GM23338 (cell line): Measurements from ENCODE around the gene MAP1LC3B. TPM values are rescaled to one million over a fixed set of nuclear protein-coding genes. Genes with fewer than 3 reads are reported as not detected.

Experiments
- ATAC-seq: fragments of 200-7000 bp; cut with Tn5 transposase; 3 replicates; pipeline ENCODE4 v1.9.1; 2020
- DNase-seq: peaks from one replicate; pipeline ENCODE4 v3.0.0-alpha.2; 2015; ENCODE audit warnings: low spot score
- H2AFZ ChIP-seq: fragments of 200-600 bp; sonication (generic); 2 replicates; pipeline ENCODE4 v1.8.0; 2016; ENCODE audit warnings: antibody characterized with exemption, mild to moderate bottlenecking, moderate library complexity
- H3F3A ChIP-seq: fragments of 200-600 bp; sonication (generic); replicated peaks from 2 replicates; pipeline ENCODE4 v1.8.0; 2017; ENCODE audit warnings: antibody characterized with exemption, mixed run types, low read depth
- H3K27ac ChIP-seq: fragments of 200-600 bp; sonication (generic); 2 replicates; pipeline ENCODE4 v1.6.1; 2016; ENCODE audit warnings: low read depth
- H3K27me3 ChIP-seq: fragments of 200-600 bp; sonication (generic); 2 replicates; pipeline ENCODE4 v1.8.0; 2016; ENCODE audit warnings: mild to moderate bottlenecking, mixed run types, moderate library complexity; ENCODE audit not compliant: insufficient read depth
- H3K36me3 ChIP-seq: fragments of 200-600 bp; sonication (generic); 2 replicates; pipeline ENCODE4 v1.8.0; 2016; ENCODE audit warnings: mild to moderate bottlenecking; ENCODE audit not compliant: insufficient read depth
- H3K4me1 ChIP-seq: fragments of 200-600 bp; sonication (generic); 2 replicates; pipeline ENCODE4 v1.8.0; 2016; ENCODE audit warnings: mild to moderate bottlenecking, moderate library complexity; ENCODE audit not compliant: insufficient read depth
- H3K4me2 ChIP-seq: fragments of 200-600 bp; sonication (generic); 2 replicates; pipeline ENCODE4 v1.7.1; 2017; ENCODE audit warnings: mixed run types
- H3K4me3 ChIP-seq: fragments of 200-600 bp; sonication (generic); 2 replicates; pipeline ENCODE4 v1.6.1; 2016; ENCODE audit warnings: mixed run types
- H3K79me2 ChIP-seq: fragments of 200-600 bp; sonication (generic); replicated peaks from 2 replicates; pipeline ENCODE4 v1.8.0; 2017; ENCODE audit warnings: mild to moderate bottlenecking; ENCODE audit not compliant: insufficient read depth
- H3K9me2 ChIP-seq: fragments of 200-600 bp; sonication (generic); 2 replicates; pipeline ENCODE4 v1.8.0; 2017; ENCODE audit not compliant: insufficient read depth
- H4K20me1 ChIP-seq: fragments of 200-600 bp; sonication (generic); replicated peaks from 2 replicates; pipeline ENCODE4 v1.8.0; 2017; ENCODE audit warnings: mild to moderate bottlenecking; ENCODE audit not compliant: insufficient read depth
- H3K27ac Mint-ChIP-seq: 2 replicates; pipeline ENCODE4 v1.8.0; 2020; ENCODE audit warnings: inconsistent platforms, mild to moderate bottlenecking, moderate library complexity, mixed read lengths
- H3K27me3 Mint-ChIP-seq: 3 replicates; pipeline ENCODE4 v1.8.0; 2022; ENCODE audit warnings: low read depth, mild to moderate bottlenecking, moderate library complexity, mixed read lengths, inconsistent platforms; ENCODE audit not compliant: insufficient read depth, poor library complexity
- H3K36me3 Mint-ChIP-seq: 3 replicates; pipeline ENCODE4 v1.8.0; 2021; ENCODE audit warnings: low read depth, mild to moderate bottlenecking, inconsistent platforms, moderate library complexity, mixed read lengths
- H3K4me1 Mint-ChIP-seq: 3 replicates; pipeline ENCODE4 v1.8.0; 2020; ENCODE audit warnings: mild to moderate bottlenecking, inconsistent platforms, mixed read lengths
- H3K4me3 Mint-ChIP-seq: 3 replicates; pipeline ENCODE4 v1.8.0; 2021; ENCODE audit warnings: moderate library complexity, mild to moderate bottlenecking, inconsistent platforms, mixed read lengths
- H3K9me3 Mint-ChIP-seq: 3 replicates; pipeline ENCODE4 v1.8.0; 2020; ENCODE audit warnings: moderate library complexity, mild to moderate bottlenecking, inconsistent platforms, mixed read lengths
- CREB1 ChIP-seq: fragments of 250-450 bp; sonication (Bioruptor Pico); IDR thresholded peaks from 2 replicates; pipeline ENCODE4 v1.5.0; 2020; ENCODE audit warnings: low read depth, mild to moderate bottlenecking, moderate library complexity
- CTCF ChIP-seq, 2 experiments: fragments of 200-600 bp in 1 of 2; sonication (generic) in 1 of 2; conservative IDR thresholded peaks; 2 replicates each; pipeline versions ENCODE4 v1.5.1 to v1.6.1; 2016 to 2017; ENCODE audit warnings: antibody characterized with exemption in 2 of 2, low read depth in 2 of 2, mild to moderate bottlenecking in 2 of 2, moderate library complexity in 1 of 2
- ETS1 ChIP-seq: IDR thresholded peaks from 2 replicates; pipeline ENCODE4 v1.6.1; 2016; ENCODE audit warnings: antibody characterized with exemption
- EZH2 ChIP-seq: fragments of 200-600 bp; sonication (generic); IDR thresholded peaks from one replicate; pipeline ENCODE4 v1.8.0; 2017; ENCODE audit warnings: antibody characterized with exemption, mild to moderate bottlenecking, low read depth; ENCODE audit not compliant: unreplicated experiment
- EZH2phosphoT487 ChIP-seq: fragments of 200-600 bp; sonication (generic); IDR thresholded peaks from one replicate; pipeline ENCODE4 v1.8.1; 2018; ENCODE audit warnings: antibody characterized with exemption; ENCODE audit not compliant: unreplicated experiment
- JUNB ChIP-seq: IDR thresholded peaks from one replicate; pipeline ENCODE4 v1.6.1; 2016; ENCODE audit warnings: antibody characterized with exemption; ENCODE audit not compliant: unreplicated experiment
- NANOG ChIP-seq: IDR thresholded peaks from 2 replicates; pipeline ENCODE4 v1.6.1; 2016; ENCODE audit warnings: antibody characterized with exemption, borderline replicate concordance
- REST ChIP-seq: IDR thresholded peaks from one replicate; pipeline ENCODE4 v1.6.1; 2018; ENCODE audit warnings: antibody characterized with exemption; ENCODE audit not compliant: unreplicated experiment
- STAT1 ChIP-seq: IDR thresholded peaks from one replicate; pipeline ENCODE4 v1.6.1; 2016; ENCODE audit warnings: antibody characterized with exemption; ENCODE audit not compliant: unreplicated experiment
- ZNF114 ChIP-seq: fragments of 250-450 bp; sonication (Bioruptor Pico); IDR thresholded peaks from 2 replicates; pipeline ENCODE4 v1.5.0; 2020; ENCODE audit warnings: mild to moderate bottlenecking, moderate library complexity
- polyA plus RNA-seq: library from polyadenylated mRNA; unstranded; fragments of >200 nt; fragmentation: Nextera tagmentation; extraction: Ambion mirVana; gene quantifications from 2 replicates; pipeline ENCODE4 v1.2.1, GENCODE V29; 2016
- total RNA-seq: library from RNA; depleted of rRNA; stranded (reverse); fragments of >200 nt; shearing (Covaris generic); gene quantifications from 2 replicates; pipeline ENCODE4 v1.2.3, GENCODE V29; 2014

Gene MAP1LC3B
- total and polyA plus RNA-seq, 2 experiments from 2014 or later, result 35.9 to 80.2 TPM

GRCh38 chr16:87418644-87419043, 26.5 kb downstream of the MAP1LC3B start (continued):
- TF ChIP-seq ETS1, result no peak
- no peak for TF ChIP-seq CTCF (conservative IDR thresholded peaks at IDR 0.05; ENCODE audit: low read depth in 2 of 2)
- TF ChIP-seq NANOG, result no peak
- no peak for TF ChIP-seq STAT1
- no peak for TF ChIP-seq EZH2phosphoT487

GRCh38 chr16:87420026-87421002, 28.2 kb downstream of the MAP1LC3B start:
- Histone ChIP-seq H3K9me2 (no peaks in the 10 kb centered on the region), H4K20me1 (peaks cover 7% of the 10 kb centered on the region; the same call in 1 of the 2 replicates), H3K4me3 (no peak overlapping the region), H3F3A (no peaks in the 10 kb centered on the region), H3K36me3 (peaks cover 3% of the 10 kb centered on the region; the same call in 1 of the 2 replicates), H3K27ac (peak overlapping the region; percentile 19; the same call in 1 of the 2 replicates), H3K4me1 (peaks cover 7% of the 10 kb centered on the region), H3K4me2 (no peak overlapping the region), H3K79me2 (0 out of 2 replicates have a peak, but pooled peaks cover 2% of the 10 kb centered on the region), H2AFZ (no peak overlapping the region), H3K27me3 (no peaks in the 10 kb centered on the region)
- H3K9me3 Mint-ChIP-seq, result no peaks in the 10 kb centered on the region; the same call in 2 of the 3 replicates
- H3K4me3 Mint-ChIP-seq, result no peak overlapping the region
- H3K36me3 Mint-ChIP-seq, result peaks cover 54% of the 10 kb centered on the region
- peak; percentile 42; the same call in 1 of the 3 replicates for ATAC-seq
- peak; percentile 52 to 61 for TF ChIP-seq CTCF (conservative IDR thresholded peaks at IDR 0.05; ENCODE audit: low read depth in 2 of 2)
- TF ChIP-seq CREB1 (CRISPR knock-in tag), result no peak
- no peak for TF ChIP-seq ZNF114 (CRISPR knock-in tag)
- TF ChIP-seq EZH2, result no peak
- no peak for TF ChIP-seq REST
- no peak for TF ChIP-seq JUNB
- TF ChIP-seq NANOG, result no peak
- peaks cover 21% of the 10 kb centered on the region for H3K4me1 Mint-ChIP-seq
- H3K27me3 Mint-ChIP-seq, result peaks cover 10% of the 10 kb centered on the region
- peak; percentile 49 for DNase-seq
- H3K27ac Mint-ChIP-seq, result no peak overlapping the region
